ENCODE data around the gene SLC23A3. TPM values are rescaled to one million over a fixed set of nuclear protein-coding genes. Genes with fewer than 3 reads are reported as not detected.

Gene SLC23A3
- total RNA-seq, 4 donors from 2014 or later = 0.26 to 8.1 (median 1.8) TPM; not detected in 1

- H3K27me3 ChIP-seq = no peaks in the 10 kb centered on the region
- peaks cover 0 to 7% of the 10 kb centered on the region in 2 donors for H3K4me1 ChIP-seq
- H3K4me3 ChIP-seq = no peak overlapping the region
- H3K27ac ChIP-seq = no peak overlapping the region
- no peaks in the 10 kb centered on the region for H3K9me3 ChIP-seq
- no peaks in the 10 kb centered on the region for H3K36me3 ChIP-seq
- DNase-seq = no peak
- intact Hi-C loops (cut with DNase I; ENCODE audit: low total_unique reads) = no loop called here
- no peak for TF ChIP-seq POLR2A (IDR thresholded peaks at IDR 0.05)
- no peak for TF ChIP-seq CTCF (IDR thresholded peaks at IDR 0.05)
These were observed 41.1 kb upstream of the SLC23A3 start for GRCh38 chr2:219210886-219211362.

GRCh38 chr2:219210196-219210885, 40.5 kb upstream of the SLC23A3 start:
- H3K27me3 ChIP-seq = no peaks in the 10 kb centered on the region
- TF ChIP-seq POLR2A (IDR thresholded peaks at IDR 0.05) (no peak), CTCF (IDR thresholded peaks at IDR 0.05) (no peak)
- peaks cover 0 to 7% of the 10 kb centered on the region in 2 donors for H3K4me1 ChIP-seq
- no peaks in the 10 kb centered on the region for H3K36me3 ChIP-seq
- no peak for DNase-seq
- no peak overlapping the region for H3K4me3 ChIP-seq
- intact Hi-C loops (cut with DNase I; ENCODE audit: low total_unique reads) = no loop called here
- no peaks in the 10 kb centered on the region for H3K9me3 ChIP-seq
- H3K27ac ChIP-seq = no peak overlapping the region

GRCh38 chr2:219209236-219210195, 39.7 kb upstream of the SLC23A3 start:
- Histone ChIP-seq H3K4me3 (no peak overlapping the region), H3K36me3 (no peaks in the 10 kb centered on the region), H3K4me1 (peaks cover 0 to 7% of the 10 kb centered on the region in 2 donors), H3K27me3 (no peaks in the 10 kb centered on the region), H3K27ac (no peak overlapping the region), H3K9me3 (no peaks in the 10 kb centered on the region)
- no peak for DNase-seq
- intact Hi-C loops (cut with DNase I; ENCODE audit: low total_unique reads) = no loop called here
- TF ChIP-seq CTCF (IDR thresholded peaks at IDR 0.05) (no peak), POLR2A (IDR thresholded peaks at IDR 0.05) (no peak)

GRCh38 chr2:219207884-219208740, 38.3 kb upstream of the SLC23A3 start:
- intact Hi-C loops (cut with DNase I; ENCODE audit: low total_unique reads) = no loop called here
- no peaks in the 10 kb centered on the region for H3K27me3 ChIP-seq
- TF ChIP-seq POLR2A (IDR thresholded peaks at IDR 0.05) (no peak), CTCF (IDR thresholded peaks at IDR 0.05) (no peak)
- H3K36me3 ChIP-seq = no peaks in the 10 kb centered on the region
- DNase-seq = no peak
- peaks cover 0 to 7% of the 10 kb centered on the region in 2 donors for H3K4me1 ChIP-seq
- H3K4me3 ChIP-seq = no peak overlapping the region
- peak overlapping the region; percentile 96 to 99 for H3K27ac ChIP-seq
- H3K9me3 ChIP-seq = no peaks in the 10 kb centered on the region

All from uterus (tissue), 4 donors.